GM18526 (cell line): Measurements from ENCODE around the gene NFATC1.

ENCODE experiments used
- POLR2A ChIP-seq: IDR thresholded peaks from 3 replicates; pipeline ENCODE4 v1.6.1; 2011; ENCODE audit not compliant: insufficient read length; ENCODE audit errors: extremely low read depth

Gene NFATC1

DNA sequence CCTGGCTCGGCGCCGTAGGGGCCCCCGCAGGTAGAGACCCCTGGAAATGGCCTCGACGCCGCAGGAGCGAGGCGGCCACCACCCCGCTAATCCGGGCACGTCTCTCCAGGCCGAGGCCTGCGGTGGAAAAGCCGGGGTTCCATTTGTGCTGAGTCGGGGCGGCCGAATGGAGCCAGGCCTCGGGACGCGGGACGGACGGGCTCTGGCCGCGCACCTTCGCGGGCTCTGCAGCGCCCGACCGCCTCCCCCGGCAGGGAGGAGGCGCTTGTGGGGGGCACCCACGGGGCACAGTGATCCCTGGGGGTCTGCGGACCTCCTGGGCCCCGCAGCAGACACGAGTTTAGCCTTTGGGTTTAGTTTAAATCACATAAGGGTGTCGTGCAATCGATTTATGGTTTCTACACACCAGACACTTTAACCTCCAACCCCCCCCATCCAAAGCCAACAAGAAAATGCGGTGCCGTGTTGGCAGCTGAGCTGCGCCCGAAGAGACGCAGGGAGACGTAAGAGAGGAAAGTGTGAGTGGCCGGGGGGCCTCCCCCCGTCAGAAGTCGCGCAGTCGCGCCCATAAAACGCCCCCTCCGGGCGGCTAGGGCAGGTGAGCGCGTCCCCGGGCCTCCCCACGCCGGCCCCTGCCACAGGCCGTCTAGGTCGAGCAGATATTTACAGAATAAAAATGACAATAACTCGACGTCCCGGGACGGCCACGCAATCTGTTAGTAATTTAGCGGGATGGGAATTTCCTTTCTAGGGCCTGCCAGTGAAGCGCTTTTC, 1.0 kb upstream of the NFATC1 start:
- TF ChIP-seq POLR2A = no peak

DNA sequence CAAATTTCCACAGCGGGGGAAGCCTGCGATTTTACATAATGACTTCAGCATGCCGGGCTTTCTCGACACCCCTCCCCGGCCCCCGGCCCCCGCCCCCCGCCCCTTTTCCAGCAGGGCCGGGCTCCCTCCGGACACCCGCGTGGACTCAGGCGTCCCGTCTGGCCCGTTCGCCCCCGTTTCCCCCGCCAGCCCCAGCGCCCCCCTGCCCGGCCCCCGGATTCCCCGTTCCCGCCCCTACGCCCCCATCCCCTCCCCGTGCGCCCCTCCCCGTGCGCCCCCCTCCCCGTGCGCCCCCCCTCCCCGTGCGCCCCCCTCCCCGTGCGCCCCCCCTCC, 456 bp upstream of the NFATC1 start:
- no peak for TF ChIP-seq POLR2A

- no peak for TF ChIP-seq POLR2A
Measured at GRCh38 chr18:79396431-79397246, 909 bp downstream of the NFATC1 start.

DNA sequence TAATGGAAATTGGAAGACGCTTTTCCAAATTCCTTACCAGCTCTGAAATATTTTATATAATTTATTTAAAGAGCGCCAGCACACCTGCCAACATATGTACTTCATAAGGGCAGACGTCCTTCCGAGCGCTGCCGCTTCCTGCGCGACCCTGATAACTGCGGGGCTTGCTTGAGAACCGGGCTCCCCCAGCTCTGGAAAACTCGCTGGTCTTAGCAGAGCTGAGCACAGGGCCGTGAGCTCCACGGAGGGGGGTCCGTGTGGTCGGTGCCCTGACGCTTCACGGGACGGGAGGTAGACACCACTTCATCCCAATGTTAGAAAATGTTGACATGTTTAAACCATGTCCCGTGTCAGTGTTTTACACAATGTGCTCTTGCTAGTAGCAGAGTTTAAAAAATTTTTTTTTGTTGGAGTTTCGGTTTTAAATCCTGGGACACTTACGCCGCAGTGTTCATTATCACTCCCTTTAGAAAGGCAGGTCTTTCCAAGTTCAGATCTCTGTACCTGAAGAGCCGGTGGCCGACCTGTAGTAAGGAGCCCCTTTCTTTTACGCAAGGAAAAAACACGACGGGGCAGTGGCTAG, 1.6 kb downstream of the NFATC1 start:
- TF ChIP-seq POLR2A = no peak

GRCh38 chr18:79397830-79398761, 2.4 kb downstream of the NFATC1 start:
- no peak for TF ChIP-seq POLR2A

- TF ChIP-seq POLR2A = no peak
Measured at GRCh38 chr18:79399275-79400081, 3.7 kb downstream of the NFATC1 start.

DNA sequence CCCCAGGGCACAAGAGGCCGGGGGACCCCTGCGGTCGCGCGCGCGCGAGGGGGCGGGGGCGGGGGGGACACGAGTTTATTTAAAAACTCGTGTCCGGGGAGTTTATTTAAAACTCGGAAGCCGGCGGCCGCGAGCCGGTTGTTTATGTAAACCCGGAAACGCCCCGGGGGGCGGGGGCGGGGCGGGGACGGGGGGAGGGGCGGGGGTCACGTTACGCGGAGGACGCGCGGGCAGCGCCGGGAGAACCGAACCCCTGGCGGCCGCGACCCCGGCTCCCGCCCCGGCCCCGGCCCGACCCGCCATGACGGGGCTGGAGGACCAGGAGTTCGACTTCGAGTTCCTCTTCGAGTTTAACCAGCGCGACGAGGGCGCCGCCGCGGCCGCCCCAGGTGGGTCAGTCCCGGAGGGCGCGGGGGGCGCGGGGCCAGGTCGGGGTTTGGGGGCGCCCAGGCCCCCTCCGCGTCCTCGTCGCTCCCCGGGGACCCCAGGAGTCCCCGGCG, 4.4 kb downstream of the NFATC1 start:
- no peak for TF ChIP-seq POLR2A

GRCh38 chr18:79400591-79401381, 5.1 kb downstream of the NFATC1 start:
- no peak for TF ChIP-seq POLR2A

DNA sequence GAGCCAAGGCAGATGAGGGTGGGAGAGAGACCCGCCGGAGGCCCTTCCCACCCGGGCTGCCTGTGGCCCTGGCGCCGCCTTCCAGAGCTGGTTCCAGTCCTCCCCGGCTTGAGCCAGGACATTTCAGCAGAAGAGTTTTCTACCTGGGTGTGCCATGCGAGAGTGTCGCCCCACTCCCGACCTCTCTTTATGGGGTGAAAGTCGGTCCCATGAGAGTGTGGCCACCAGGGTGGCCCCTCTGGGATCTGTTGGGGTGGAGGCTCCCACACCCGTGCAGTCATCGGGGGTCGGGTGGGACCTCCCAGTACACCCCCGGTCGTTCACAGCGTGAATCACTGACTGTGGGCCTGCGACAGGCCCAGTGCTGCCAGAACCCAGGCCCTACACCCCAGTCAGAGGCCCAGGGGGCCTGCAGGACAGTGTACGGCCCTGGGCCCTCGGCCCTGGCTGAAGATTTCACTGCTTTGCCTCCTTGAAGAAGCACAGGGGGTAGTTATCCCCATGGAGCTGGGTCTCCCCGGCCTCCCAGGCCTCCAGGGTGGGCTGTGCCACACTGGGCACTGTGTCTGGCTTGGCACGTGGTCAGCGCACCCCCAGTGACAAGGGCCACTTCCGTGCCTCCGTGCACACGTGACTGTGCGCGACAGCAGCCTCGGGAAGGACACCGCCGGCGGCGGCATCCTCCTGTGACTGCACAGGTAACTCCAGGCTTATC, 5.9 kb downstream of the NFATC1 start:
- TF ChIP-seq POLR2A = no peak

- TF ChIP-seq POLR2A = no peak
Measured at GRCh38 chr18:79402209-79402576, 6.5 kb downstream of the NFATC1 start.

DNA sequence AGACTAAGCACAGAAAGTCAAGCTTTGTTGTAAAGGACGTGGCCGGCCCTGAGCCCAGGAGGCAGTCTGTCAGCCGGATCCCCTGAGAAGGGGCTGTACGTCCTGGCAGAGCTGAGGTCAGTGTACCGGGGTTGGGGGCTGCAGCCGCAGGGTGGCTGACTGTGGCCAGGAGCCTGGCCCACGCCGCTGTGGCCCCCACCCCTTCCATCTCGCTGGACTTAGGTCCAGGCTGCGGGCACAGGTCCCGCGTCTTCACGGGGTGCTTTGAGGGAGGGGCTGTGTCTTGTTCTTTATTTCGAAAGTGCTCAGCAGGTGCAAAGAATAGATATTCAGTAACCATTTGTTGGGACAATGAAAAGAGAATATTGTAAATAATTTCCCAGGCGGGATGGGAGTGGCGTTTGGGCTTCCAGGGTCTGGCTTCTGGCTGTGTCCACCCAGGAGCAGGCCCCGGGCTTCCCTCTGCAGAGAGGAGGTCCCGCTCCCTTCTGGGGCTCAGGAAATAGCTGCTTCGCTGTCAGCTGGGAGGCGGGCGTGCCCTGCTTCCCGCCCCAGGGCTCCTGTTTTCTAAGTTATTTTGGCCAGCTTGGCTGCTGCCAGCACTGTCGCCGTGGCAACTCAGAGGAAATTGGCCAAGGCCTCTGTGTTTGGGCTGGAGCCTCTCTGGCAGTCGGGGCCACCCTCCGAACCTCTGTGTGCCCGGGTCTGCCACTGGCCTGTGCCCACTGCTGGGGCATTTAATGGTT, 7.4 kb downstream of the NFATC1 start:
- no peak for TF ChIP-seq POLR2A

DNA sequence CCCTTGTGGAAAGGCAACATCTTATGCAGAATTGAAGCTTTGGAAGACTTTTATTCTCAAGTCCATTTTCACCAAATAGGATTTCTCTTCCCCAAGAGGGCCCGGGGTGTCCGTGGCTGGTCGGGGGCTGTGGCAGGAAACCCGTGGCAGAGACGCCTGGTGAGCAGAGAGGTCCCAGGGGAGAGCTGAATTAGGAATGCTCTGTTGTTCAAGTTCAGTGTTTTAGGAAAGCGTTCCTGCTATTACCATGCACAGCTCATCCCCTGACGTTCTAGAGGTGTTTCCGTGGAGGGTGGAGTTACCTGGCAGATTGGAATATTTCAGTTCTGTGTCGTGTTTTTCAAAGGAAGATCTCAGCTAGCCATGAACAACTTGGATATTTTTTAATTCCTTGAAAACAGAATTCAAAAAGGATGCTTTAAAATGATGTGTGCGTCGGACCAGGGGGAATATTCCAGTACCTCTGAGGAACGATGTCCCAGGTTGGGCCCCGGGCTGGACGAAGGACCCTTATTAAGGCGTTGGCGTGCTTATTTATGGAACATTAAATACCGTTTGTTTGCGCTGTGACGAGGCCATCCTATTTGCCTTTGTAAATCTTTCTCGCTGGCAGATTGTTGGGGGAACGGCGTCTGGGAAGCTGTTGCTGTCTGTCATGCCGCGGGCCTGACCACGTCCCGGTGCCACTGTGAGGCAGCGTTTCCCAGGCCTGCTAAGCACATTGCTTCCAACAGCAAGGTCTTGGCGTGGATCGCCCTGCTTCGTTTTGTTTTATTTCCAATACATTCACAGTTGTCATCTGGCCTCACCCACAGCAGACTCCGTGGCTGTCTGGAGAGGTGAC, 8.2 kb downstream of the NFATC1 start:
- no peak for TF ChIP-seq POLR2A

DNA sequence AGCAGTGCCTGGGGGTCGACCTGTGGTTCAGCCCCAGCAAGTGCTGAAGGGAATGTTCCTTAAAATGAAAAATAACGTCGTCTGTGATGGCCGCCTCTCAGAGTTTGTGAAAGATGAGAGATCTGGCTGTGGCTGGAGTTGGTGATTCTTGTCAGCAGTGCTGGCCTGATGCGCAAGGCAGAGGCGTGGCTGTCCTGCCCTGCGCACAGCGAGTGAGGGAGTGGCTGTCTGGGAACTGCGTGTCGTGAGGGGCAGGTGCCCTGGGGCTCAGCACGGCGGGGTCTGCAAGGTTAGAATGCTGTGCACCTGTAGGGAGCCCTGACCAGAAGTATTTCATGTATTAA, 8.8 kb downstream of the NFATC1 start:
- TF ChIP-seq POLR2A = no peak
